GM19025 (cell line): ENCODE data around the gene ZFYVE9.
"Not testable (repeated sequence)": the region's sequence is repeated elsewhere in the genome, so short reads cannot be mapped to it uniquely, and the experiment has no call there.

Source experiments
- ATAC-seq: cut with Tn5 transposase; IDR thresholded peaks from one replicate; pipeline ENCODE4 v1.9.1; 2021; ENCODE audit warnings: mild to moderate bottlenecking, low read depth, moderate library complexity; ENCODE audit not compliant: unreplicated experiment

Gene ZFYVE9

GRCh38 chr1:52190500-52191252 is 48.8 kb downstream of the ZFYVE9 start:
- ATAC-seq = no peak

DNA sequence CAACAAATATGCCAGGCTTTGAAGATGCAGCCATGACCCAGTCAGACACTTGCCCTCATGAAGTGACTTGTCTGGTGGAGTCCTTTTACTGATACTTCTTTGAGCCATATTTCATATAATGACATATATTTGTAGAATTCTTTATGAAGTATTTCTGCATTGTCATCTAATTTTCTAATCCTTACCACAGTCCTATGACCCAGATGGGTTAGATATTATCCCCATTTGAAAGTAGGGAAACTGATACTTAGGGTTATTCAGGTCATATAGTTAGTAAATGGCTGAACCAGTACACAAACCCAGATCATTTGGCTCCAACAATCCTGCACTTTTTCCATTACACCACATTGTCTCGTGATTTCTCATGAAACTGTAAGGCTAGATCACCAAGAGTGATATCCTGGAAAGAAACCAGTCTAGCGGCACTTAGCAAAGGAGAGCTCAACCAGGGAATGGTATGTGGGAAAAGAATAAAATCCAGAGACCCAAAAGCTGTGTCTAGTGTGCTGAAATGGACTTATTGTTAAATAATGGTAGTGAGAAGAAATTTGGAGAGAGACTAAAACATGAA is 49.6 kb downstream of the ZFYVE9 start:
- no peak for ATAC-seq

GRCh38 chr1:52192024-52192423 is 50.1 kb downstream of the ZFYVE9 start:
- no peak for ATAC-seq

- ATAC-seq = no peak
Measured at GRCh38 chr1:52192436-52192835, 50.5 kb downstream of the ZFYVE9 start.

DNA sequence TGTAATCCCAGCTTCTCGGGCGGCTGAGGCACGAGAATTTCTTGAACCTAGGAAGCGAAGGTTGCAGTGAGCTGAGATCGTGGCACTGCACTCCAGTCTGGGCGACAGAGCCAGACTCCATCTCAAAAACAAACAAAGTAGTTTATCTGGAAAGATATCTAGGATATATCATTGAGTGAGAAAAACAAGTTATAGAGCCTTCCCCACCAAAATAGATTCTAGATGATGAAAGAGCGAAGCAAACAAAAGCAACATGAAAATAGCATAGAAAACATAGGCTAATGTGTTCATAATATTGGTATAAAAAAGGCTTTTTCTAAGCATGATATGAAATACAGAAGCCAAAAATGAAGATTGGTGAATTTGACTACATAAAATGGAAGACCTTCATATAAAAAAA is 52.1 kb downstream of the ZFYVE9 start:
- no peak for ATAC-seq

DNA sequence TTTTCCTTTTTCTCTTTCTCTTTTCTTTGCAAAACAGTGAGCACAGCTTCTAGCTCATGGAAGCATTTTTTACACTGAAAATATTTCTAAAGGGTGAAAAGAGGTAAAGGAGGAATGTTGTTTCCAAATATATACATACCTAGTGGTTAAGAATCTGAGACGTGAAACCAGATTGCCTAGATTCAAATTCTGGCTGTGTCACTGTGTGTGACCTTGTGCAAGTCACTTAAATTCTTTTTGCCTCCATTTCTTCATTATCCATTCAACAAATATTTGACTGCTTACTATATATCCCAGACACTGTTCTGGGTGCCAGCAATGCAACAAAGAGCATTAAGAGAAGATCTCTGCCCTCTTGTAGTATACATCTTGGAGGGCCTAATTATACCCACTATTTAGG is 53.3 kb downstream of the ZFYVE9 start:
- no peak for ATAC-seq

GRCh38 chr1:52203935-52204625 is 62.2 kb downstream of the ZFYVE9 start:
- ATAC-seq = no peak

DNA sequence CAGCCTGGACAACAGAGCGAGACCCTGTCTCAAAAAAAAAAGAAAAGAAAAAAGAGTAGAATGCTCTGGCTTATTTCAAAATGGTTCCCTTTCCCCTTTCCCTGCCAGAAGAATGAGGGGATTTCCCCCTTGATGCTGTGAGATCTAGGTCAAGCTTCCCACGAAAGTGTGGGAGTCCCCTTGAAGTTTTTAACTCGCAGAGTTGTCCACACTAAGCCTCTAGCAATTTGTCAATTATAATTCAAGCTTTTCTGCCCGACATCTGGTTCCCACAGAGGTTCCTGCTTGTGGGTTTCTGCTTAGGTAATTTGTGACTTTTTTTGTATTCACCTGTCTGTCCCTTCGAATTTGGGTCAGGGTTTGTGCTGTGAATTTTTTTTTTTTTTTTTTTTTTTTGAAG is 62.8 kb downstream of the ZFYVE9 start:
- no peak for ATAC-seq

- ATAC-seq = not testable (repeated sequence)
Measured at GRCh38 chr1:52206686-52207085, 64.8 kb downstream of the ZFYVE9 start.

DNA sequence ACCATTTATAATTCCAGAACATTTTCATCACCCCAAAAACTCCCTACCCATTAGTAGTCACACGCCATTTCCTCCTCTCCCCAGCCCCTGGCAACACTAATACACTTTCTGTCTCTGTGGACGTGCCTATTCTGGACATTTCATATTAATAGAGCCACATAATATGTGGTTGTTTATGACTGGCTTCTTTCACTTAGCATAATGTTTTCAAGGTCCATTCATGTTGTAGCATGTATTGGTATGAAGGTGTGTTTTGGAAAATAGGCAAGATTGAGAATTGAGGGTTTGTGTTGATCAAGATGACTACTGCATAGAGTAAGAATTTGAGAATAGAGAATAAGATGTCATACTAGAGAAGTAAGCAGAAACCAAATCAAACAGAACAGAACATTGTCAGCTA is 67.5 kb downstream of the ZFYVE9 start:
- ATAC-seq = no peak

- no peak for ATAC-seq
Measured at GRCh38 chr1:52210044-52210443, 68.2 kb downstream of the ZFYVE9 start.

- ATAC-seq = no peak
Measured at GRCh38 chr1:52216907-52217458, 75.1 kb downstream of the ZFYVE9 start.

DNA sequence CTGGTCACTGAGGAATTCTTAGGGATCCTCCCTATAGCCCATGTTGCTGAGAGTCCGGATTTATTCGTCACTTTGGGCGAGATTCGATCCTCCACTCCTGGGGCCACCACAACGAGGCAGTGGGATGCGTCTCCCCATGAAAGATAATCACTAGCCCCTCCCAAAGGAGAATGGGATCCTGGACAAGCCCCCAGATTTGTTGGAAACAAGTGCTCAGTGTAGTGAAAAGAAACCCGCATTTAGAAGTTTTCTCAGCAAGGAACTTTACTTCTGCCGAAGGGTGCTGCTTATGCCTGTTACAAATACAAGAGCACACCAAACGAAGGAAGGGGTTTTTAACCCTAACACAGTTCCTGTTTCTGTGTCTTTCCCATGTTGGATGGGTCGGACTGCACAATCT is 83.3 kb downstream of the ZFYVE9 start:
- no peak for ATAC-seq

DNA sequence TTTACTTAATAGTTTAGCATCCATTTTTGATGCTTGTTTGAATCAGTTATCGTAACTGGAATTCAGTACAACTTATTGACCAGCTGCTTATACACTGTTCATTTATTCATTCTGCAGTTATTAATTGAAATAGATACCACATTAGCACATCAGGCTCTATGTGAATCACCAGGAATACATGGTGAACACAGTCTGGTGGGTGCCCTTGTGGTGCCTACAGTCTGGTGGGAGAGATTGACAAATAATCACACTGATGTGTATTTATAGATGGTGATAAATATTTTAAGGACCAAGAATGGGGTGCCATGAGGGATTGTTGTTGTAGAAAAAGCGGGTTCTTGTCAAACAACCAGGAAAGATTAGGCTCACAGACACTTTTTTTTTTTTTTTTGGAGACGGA is 87.6 kb downstream of the ZFYVE9 start:
- no peak for ATAC-seq

DNA sequence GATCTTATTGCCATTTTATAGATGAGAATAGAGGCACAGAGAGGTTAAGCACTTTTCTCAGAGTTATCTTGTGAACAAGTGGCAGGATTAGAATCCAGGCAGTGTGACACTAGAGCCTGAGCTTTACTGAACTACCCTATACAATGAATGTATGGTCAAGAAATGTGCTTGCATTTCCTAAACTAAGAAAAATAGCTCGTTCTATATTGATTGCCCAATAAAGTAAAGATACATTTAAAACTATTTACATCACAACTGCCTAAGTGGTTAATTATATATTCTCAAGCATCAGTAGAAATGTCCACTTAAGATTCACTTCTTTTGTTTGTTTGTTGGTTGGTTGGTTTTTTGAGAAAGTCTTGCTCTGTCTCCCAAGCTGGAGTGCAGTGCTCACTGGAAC is 91.6 kb downstream of the ZFYVE9 start:
- ATAC-seq = no peak

- no peak for ATAC-seq
Measured at GRCh38 chr1:52234014-52234413, 92.1 kb downstream of the ZFYVE9 start.

GRCh38 chr1:52234708-52235107 is 92.8 kb downstream of the ZFYVE9 start:
- no peak for ATAC-seq

- ATAC-seq = no peak
Measured at GRCh38 chr1:52235646-52236045, 93.8 kb downstream of the ZFYVE9 start.

DNA sequence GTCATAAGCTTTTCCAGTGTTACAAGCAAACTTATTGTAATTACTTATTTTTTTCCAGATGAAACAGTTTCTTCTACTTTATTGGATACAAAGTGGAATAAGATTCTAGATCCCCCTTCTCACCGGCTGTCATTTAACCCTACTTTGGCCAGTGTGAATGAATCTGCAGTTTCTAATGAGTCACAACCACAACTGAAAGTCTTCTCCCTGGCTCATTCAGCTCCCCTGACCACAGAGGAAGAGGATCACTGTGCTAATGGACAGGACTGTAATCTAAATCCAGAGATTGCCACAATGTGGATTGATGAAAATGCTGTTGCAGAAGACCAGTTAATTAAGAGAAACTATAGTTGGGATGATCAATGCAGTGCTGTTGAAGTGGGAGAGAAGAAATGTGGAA is 95.5 kb downstream of the ZFYVE9 start:
- ATAC-seq = no peak

- ATAC-seq = no peak
Measured at GRCh38 chr1:52238474-52238873, 96.6 kb downstream of the ZFYVE9 start.

DNA sequence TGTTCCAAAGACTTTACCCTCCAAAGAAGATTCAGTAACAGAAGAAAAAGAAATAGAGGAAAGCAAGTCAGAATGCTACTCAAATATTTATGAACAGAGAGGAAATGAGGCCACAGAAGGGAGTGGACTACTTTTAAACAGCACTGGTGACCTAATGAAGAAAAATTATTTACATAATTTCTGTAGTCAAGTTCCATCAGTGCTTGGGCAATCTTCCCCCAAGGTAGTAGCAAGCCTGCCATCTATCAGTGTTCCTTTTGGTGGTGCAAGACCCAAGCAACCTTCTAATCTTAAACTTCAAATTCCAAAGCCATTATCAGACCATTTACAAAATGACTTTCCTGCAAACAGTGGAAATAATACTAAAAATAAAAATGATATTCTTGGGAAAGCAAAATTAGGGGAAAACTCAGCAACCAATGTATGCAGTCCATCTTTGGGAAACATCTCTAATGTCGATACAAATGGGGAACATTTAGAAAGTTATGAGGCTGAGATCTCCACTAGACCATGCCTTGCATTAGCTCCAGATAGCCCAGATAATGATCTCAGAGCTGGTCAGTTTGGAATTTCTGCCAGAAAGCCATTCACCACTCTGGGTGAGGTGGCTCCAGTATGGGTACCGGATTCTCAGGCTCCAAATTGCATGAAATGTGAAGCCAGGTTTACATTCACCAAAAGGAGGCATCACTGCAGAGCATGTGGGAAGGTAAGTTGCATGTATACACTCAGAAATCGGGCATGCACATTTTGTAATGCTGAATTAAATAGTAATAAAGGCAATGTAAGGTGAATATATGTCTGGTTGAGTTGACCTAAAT is 97.2 kb downstream of the ZFYVE9 start:
- no peak for ATAC-seq
